HuH-7 (cell line): ENCODE data around the gene ADCY5.

Experiments used
- DNase-seq: peaks from one replicate; pipeline ENCODE4 v3.0.0; 2011; ENCODE audit warnings: low spot score

Gene ADCY5

GRCh38 chr3:123405936-123406510 is 42.9 kb downstream of the ADCY5 start:
- no peak for DNase-seq

- no peak for DNase-seq
Measured at GRCh38 chr3:123405021-123405420, 43.9 kb downstream of the ADCY5 start.

GRCh38 chr3:123404391-123404790 is 44.5 kb downstream of the ADCY5 start:
- DNase-seq, result no peak

- DNase-seq, result no peak
Measured at GRCh38 chr3:123401836-123402530, 46.9 kb downstream of the ADCY5 start.

GRCh38 chr3:123400169-123400568 is 48.7 kb downstream of the ADCY5 start:
- DNase-seq, result no peak

GRCh38 chr3:123399653-123400052 is 49.2 kb downstream of the ADCY5 start:
- no peak for DNase-seq

- no peak for DNase-seq
Measured at GRCh38 chr3:123397921-123398785, 50.7 kb downstream of the ADCY5 start.

GRCh38 chr3:123397050-123397590 is 51.8 kb downstream of the ADCY5 start:
- DNase-seq, result no peak

- no peak for DNase-seq
Measured at GRCh38 chr3:123396171-123397049, 52.5 kb downstream of the ADCY5 start.

- no peak for DNase-seq
Measured at GRCh38 chr3:123395235-123395634, 53.7 kb downstream of the ADCY5 start.

GRCh38 chr3:123394391-123395020 is 54.4 kb downstream of the ADCY5 start:
- DNase-seq, result no peak

GRCh38 chr3:123392871-123393620 is 55.8 kb downstream of the ADCY5 start:
- DNase-seq, result no peak

GRCh38 chr3:123392368-123392767 is 56.5 kb downstream of the ADCY5 start:
- DNase-seq, result no peak

- DNase-seq, result no peak
Measured at GRCh38 chr3:123390865-123391600, 57.9 kb downstream of the ADCY5 start.

GRCh38 chr3:123389628-123389918 is 59.3 kb downstream of the ADCY5 start:
- no peak for DNase-seq

- DNase-seq, result no peak
Measured at GRCh38 chr3:123388811-123389627, 59.9 kb downstream of the ADCY5 start.

- DNase-seq, result no peak
Measured at GRCh38 chr3:123388042-123388441, 60.8 kb downstream of the ADCY5 start.

- DNase-seq, result no peak
Measured at GRCh38 chr3:123387532-123387931, 61.4 kb downstream of the ADCY5 start.

- DNase-seq, result no peak
Measured at GRCh38 chr3:123386477-123387040, 62.3 kb downstream of the ADCY5 start.
